ENCODE measurements around the gene TRIM36. TPM values are rescaled to one million over a fixed set of nuclear protein-coding genes. Genes with fewer than 3 reads are reported as not detected.
A peak's percentile ranks its signal among the peaks of the same experiment; 100 is the strongest.

Gene TRIM36
- total RNA-seq, 1 experiment from 2014 or later = 20.0 TPM

DNA sequence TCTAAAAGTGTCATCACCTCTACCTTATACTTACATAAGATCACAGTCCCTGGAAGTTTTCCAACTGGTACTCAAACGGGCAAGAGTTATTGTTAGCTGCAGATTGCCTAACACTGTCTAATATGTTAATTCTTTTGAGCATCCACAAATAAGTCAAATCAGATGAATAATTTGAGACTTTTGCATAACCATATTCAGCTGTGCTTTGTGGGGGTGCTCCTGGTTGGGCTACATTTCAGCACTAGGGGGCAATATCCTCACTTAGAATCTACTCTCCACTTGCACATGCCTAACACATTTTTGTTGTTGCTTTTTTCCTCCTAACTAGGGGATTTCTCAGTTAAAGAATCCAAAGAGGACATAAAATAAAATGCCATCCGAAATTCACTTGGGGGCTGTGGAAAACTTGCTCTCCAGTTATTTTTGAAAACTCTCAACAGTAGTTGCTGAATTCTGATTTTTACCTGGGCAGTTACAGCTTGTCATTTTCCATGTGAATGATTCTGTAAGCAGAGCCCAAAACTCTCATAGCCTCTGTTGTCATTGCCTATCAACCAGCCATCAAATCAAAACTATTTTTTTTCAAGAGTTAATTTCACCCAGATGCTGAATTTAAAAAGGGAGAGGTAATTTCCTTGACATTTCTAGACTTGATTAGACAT is 71.5 kb downstream of the TRIM36 start:
- ATAC-seq (peak; percentile 71), DNase-seq (ENCODE audit: low spot score) (no peak)
- Mint-ChIP-seq H3K9me3 (peaks cover 13% of the 10 kb centered on the region), H3K36me3 (peaks cover 11% of the 10 kb centered on the region), H3K4me1 (peaks cover 42% of the 10 kb centered on the region), H3K27me3 (ENCODE audit: low read depth) (no peaks in the 10 kb centered on the region; the same call in none of the 2 replicates), H3K27ac (no peak overlapping the region), H3K4me3 (no peak overlapping the region)
- TF ChIP-seq, protein P1, sequence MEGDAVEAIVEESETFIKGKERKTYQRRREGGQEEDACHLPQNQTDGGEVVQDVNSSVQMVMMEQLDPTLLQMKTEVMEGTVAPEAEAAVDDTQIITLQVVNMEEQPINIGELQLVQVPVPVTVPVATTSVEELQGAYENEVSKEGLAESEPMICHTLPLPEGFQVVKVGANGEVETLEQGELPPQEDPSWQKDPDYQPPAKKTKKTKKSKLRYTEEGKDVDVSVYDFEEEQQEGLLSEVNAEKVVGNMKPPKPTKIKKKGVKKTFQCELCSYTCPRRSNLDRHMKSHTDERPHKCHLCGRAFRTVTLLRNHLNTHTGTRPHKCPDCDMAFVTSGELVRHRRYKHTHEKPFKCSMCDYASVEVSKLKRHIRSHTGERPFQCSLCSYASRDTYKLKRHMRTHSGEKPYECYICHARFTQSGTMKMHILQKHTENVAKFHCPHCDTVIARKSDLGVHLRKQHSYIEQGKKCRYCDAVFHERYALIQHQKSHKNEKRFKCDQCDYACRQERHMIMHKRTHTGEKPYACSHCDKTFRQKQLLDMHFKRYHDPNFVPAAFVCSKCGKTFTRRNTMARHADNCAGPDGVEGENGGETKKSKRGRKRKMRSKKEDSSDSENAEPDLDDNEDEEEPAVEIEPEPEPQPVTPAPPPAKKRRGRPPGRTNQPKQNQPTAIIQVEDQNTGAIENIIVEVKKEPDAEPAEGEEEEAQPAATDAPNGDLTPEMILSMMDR (IDR thresholded peaks at IDR 0.05) = peak; percentile 54; the same call in 1 of the 2 replicates
- TF ChIP-seq, protein P2, sequence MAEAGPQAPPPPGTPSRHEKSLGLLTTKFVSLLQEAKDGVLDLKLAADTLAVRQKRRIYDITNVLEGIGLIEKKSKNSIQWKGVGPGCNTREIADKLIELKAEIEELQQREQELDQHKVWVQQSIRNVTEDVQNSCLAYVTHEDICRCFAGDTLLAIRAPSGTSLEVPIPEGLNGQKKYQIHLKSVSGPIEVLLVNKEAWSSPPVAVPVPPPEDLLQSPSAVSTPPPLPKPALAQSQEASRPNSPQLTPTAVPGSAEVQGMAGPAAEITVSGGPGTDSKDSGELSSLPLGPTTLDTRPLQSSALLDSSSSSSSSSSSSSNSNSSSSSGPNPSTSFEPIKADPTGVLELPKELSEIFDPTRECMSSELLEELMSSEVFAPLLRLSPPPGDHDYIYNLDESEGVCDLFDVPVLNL (CRISPR knock-in tag; IDR thresholded peaks at IDR 0.05; ENCODE audit: borderline replicate concordance, low read depth) = no peak
- CTCF ChIA-PET = interaction anchor here (0.7 to 2.8 kb wide), 28 partner anchors 9 to 476 kb away, joined by 3 to 18 read pairs (median 4); partner anchors contain the start of genes CCDC112, PGGT1B and TRIM36
- POLR2A ChIA-PET = interaction anchor here (0.6 kb wide), 2 partner anchors 71 to 1463 kb away, joined by 3 read pairs; partner anchors contain the start of gene TRIM36

DNA sequence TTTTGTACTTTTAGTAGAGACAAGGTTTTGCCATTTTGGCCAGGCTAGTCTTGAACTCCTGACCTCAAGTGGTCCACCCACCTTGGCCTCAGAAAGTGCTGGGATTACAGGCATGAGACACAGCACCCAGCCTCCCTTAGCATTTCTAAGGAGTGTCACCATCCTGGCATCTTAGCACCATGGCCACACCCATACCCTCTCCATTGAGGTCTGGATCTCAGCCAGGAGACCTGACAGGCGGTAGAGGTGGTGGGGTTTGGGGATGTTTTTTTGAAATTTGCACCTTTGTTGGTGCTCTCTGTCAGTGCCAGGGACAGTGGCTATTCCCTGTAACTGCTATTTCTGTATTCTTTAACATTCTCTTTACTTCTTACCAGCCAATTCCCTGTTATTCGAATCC is 72.5 kb downstream of the TRIM36 start:
- Mint-ChIP-seq H3K4me3 (no peak overlapping the region), H3K9me3 (peaks cover 6% of the 10 kb centered on the region), H3K27me3 (ENCODE audit: low read depth) (no peaks in the 10 kb centered on the region; the same call in none of the 2 replicates), H3K36me3 (peaks cover 8% of the 10 kb centered on the region), H3K27ac (no peak overlapping the region; the same call in 1 of the 2 replicates), H3K4me1 (peaks cover 51% of the 10 kb centered on the region)
- POLR2A ChIA-PET = interaction anchor here (0.6 kb wide), 1 partner anchor 275 kb away, joined by 3 read pairs; no protein-coding TSS in a partner anchor
- ATAC-seq = no peak
- CTCF ChIA-PET = interaction anchor here (0.6 to 2.8 kb wide), 25 partner anchors 8 to 1415 kb away, joined by 3 to 18 read pairs (median 4); partner anchors contain the start of genes CCDC112, PGGT1B and TRIM36
- DNase-seq (ENCODE audit: low spot score) = no peak
- TF ChIP-seq, protein P3, sequence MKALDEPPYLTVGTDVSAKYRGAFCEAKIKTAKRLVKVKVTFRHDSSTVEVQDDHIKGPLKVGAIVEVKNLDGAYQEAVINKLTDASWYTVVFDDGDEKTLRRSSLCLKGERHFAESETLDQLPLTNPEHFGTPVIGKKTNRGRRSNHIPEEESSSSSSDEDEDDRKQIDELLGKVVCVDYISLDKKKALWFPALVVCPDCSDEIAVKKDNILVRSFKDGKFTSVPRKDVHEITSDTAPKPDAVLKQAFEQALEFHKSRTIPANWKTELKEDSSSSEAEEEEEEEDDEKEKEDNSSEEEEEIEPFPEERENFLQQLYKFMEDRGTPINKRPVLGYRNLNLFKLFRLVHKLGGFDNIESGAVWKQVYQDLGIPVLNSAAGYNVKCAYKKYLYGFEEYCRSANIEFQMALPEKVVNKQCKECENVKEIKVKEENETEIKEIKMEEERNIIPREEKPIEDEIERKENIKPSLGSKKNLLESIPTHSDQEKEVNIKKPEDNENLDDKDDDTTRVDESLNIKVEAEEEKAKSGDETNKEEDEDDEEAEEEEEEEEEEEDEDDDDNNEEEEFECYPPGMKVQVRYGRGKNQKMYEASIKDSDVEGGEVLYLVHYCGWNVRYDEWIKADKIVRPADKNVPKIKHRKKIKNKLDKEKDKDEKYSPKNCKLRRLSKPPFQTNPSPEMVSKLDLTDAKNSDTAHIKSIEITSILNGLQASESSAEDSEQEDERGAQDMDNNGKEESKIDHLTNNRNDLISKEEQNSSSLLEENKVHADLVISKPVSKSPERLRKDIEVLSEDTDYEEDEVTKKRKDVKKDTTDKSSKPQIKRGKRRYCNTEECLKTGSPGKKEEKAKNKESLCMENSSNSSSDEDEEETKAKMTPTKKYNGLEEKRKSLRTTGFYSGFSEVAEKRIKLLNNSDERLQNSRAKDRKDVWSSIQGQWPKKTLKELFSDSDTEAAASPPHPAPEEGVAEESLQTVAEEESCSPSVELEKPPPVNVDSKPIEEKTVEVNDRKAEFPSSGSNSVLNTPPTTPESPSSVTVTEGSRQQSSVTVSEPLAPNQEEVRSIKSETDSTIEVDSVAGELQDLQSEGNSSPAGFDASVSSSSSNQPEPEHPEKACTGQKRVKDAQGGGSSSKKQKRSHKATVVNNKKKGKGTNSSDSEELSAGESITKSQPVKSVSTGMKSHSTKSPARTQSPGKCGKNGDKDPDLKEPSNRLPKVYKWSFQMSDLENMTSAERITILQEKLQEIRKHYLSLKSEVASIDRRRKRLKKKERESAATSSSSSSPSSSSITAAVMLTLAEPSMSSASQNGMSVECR (CRISPR knock-in tag; IDR thresholded peaks at IDR 0.05; ENCODE audit: borderline replicate concordance) = no peak
- TF ChIP-seq, protein P4, sequence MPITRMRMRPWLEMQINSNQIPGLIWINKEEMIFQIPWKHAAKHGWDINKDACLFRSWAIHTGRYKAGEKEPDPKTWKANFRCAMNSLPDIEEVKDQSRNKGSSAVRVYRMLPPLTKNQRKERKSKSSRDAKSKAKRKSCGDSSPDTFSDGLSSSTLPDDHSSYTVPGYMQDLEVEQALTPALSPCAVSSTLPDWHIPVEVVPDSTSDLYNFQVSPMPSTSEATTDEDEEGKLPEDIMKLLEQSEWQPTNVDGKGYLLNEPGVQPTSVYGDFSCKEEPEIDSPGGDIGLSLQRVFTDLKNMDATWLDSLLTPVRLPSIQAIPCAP (CRISPR knock-in tag; IDR thresholded peaks at IDR 0.05) = no peak
- TF ChIP-seq, protein P2 (CRISPR knock-in tag; IDR thresholded peaks at IDR 0.05; ENCODE audit: borderline replicate concordance, low read depth) = no peak
- TF ChIP-seq ATF1 (CRISPR knock-in tag; IDR thresholded peaks at IDR 0.05) (no peak), RELA (CRISPR knock-in tag; IDR thresholded peaks at IDR 0.05; ENCODE audit: borderline replicate concordance) (no peak), NR2C2 (CRISPR knock-in tag; IDR thresholded peaks at IDR 0.05) (no peak), ZNF121 (CRISPR knock-in tag; IDR thresholded peaks at IDR 0.05) (no peak), GABPB1 (CRISPR knock-in tag; IDR thresholded peaks at IDR 0.05) (no peak), MXD4 (CRISPR knock-in tag; IDR thresholded peaks at IDR 0.05; ENCODE audit: borderline replicate concordance) (no peak), TEAD1 (CRISPR knock-in tag; IDR thresholded peaks at IDR 0.05) (no peak)
- TF ChIP-seq, protein P5, sequence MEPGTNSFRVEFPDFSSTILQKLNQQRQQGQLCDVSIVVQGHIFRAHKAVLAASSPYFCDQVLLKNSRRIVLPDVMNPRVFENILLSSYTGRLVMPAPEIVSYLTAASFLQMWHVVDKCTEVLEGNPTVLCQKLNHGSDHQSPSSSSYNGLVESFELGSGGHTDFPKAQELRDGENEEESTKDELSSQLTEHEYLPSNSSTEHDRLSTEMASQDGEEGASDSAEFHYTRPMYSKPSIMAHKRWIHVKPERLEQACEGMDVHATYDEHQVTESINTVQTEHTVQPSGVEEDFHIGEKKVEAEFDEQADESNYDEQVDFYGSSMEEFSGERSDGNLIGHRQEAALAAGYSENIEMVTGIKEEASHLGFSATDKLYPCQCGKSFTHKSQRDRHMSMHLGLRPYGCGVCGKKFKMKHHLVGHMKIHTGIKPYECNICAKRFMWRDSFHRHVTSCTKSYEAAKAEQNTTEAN (CRISPR knock-in tag; IDR thresholded peaks at IDR 0.05) = no peak
- TF ChIP-seq, protein P6, sequence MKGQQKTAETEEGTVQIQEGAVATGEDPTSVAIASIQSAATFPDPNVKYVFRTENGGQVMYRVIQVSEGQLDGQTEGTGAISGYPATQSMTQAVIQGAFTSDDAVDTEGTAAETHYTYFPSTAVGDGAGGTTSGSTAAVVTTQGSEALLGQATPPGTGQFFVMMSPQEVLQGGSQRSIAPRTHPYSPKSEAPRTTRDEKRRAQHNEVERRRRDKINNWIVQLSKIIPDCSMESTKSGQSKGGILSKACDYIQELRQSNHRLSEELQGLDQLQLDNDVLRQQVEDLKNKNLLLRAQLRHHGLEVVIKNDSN (CRISPR knock-in tag; IDR thresholded peaks at IDR 0.05) = no peak
- TF ChIP-seq, protein P7, sequence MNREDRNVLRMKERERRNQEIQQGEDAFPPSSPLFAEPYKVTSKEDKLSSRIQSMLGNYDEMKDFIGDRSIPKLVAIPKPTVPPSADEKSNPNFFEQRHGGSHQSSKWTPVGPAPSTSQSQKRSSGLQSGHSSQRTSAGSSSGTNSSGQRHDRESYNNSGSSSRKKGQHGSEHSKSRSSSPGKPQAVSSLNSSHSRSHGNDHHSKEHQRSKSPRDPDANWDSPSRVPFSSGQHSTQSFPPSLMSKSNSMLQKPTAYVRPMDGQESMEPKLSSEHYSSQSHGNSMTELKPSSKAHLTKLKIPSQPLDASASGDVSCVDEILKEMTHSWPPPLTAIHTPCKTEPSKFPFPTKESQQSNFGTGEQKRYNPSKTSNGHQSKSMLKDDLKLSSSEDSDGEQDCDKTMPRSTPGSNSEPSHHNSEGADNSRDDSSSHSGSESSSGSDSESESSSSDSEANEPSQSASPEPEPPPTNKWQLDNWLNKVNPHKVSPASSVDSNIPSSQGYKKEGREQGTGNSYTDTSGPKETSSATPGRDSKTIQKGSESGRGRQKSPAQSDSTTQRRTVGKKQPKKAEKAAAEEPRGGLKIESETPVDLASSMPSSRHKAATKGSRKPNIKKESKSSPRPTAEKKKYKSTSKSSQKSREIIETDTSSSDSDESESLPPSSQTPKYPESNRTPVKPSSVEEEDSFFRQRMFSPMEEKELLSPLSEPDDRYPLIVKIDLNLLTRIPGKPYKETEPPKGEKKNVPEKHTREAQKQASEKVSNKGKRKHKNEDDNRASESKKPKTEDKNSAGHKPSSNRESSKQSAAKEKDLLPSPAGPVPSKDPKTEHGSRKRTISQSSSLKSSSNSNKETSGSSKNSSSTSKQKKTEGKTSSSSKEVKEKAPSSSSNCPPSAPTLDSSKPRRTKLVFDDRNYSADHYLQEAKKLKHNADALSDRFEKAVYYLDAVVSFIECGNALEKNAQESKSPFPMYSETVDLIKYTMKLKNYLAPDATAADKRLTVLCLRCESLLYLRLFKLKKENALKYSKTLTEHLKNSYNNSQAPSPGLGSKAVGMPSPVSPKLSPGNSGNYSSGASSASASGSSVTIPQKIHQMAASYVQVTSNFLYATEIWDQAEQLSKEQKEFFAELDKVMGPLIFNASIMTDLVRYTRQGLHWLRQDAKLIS (CRISPR knock-in tag; IDR thresholded peaks at IDR 0.05; ENCODE audit: borderline replicate concordance) = no peak
